Pancreas (tissue), 10 donors: ENCODE measurements around the gene SETD6. TPM values are rescaled to one million over a fixed set of nuclear protein-coding genes. Genes with fewer than 3 reads are reported as not detected.

ENCODE experiments used
- ATAC-seq, 4 donors: fragments of 200-7000 bp; cut with Tn5 transposase; one replicate each; pipeline versions ENCODE4 v1.8.0 to v1.9.1; 2020; ENCODE audit warnings: mild to moderate bottlenecking in 4 of 4, moderate library complexity in 4 of 4
- DNase-seq, 6 donors: peaks; one replicate each; pipeline ENCODE4 v3.0.0-alpha.2; 2020
- FAIRE-seq: peaks from 2 replicates; lab custom pipeline; 2012; peaks lifted over from hg19 to GRCh38; lab: Jason Lieb, UNC
- H3K27ac ChIP-seq, 4 donors: fragments of 200-600 bp; sonication (generic); 1 replicate in 3 of 4; 2 replicates in 1 of 4; pipeline versions ENCODE4 v1.5.0 to v1.8.0; 2020
- H3K27me3 ChIP-seq, 4 donors: fragments of 200-600 bp; one replicate each; pipeline ENCODE4 v1.8.0; 2021
- H3K36me3 ChIP-seq, 3 donors: fragments of 200-600 bp; sonication (generic) in 1 of 3; one replicate each; pipeline versions ENCODE4 v1.5.0 to v1.8.0; 2020 to 2021
- H3K4me1 ChIP-seq, 3 donors: fragments of 200-600 bp; one replicate each; pipeline ENCODE4 v1.8.0; 2021
- H3K4me3 ChIP-seq, 4 donors: fragments of 200-600 bp; sonication (generic) in 2 of 4; one replicate each; pipeline versions ENCODE4 v1.5.0 to v1.8.0; 2020 to 2021
- H3K9me3 ChIP-seq, 4 donors: fragments of 200-600 bp; one replicate each; pipeline ENCODE4 v1.8.0; 2021
- WGBS, 2 donors: extraction: QIAGEN DNeasy Blood & Tissue Kit; methylation state at CpG; one replicate each; pipeline ENCODE4 v1.1.7; 2013; 5-methylcytosine and 5-hydroxymethylcytosine counted together
- intact Hi-C, 3 donors: fragments of 100-400 bp; cut with DNase I; formaldehyde crosslinking; loops; one replicate each; pipeline versions ENCODE4 v1.11.1 to v1.14.2; 2022
- polyA plus RNA-seq, 2 donors: library from polyadenylated mRNA; stranded (reverse); fragments of 200-250 nt; gene quantifications; one replicate each; pipeline ENCODE4 v1.2.3, GENCODE V29; 2013
- total RNA-seq, 6 donors: library from RNA; stranded (reverse); fragmentation: NEBNext Ultra II Directional in 4 of 6; extraction: Animal tissue kit (Norgen Biotek cat#: 25700) in 4 of 6; gene quantifications; one replicate each; pipeline versions ENCODE4 v1.2.1 to v1.2.4, GENCODE V29; 2021 to 2023
- TF ChIP-seq, protein P1 (sequence below), 4 donors: fragments of 200-600 bp; sonication (generic) in 3 of 4; IDR thresholded peaks; one replicate each; pipeline versions ENCODE4 v1.5.0 to v1.8.0; 2021; ENCODE audit warnings: antibody characterized with exemption in 4 of 4
- donor health status: healthy with polysubstance abuse.
- donor health status: DM: no; HTN: no; CAD: no; lungs with moderate emphysema.
- donor health status: DM: no; HTN: no; CAD: no.
- donor health status: control.
- donor health status: control.
- donor health status: Bipolar disorder and iron deficiency.
- donor health status: DM: yes; HTN: yes; CAD: no.
- donor health status: DM: no; HTN: no; CAD: no.
- donor health status: DM: no; HTN: no; CAD: no.
- donor health status: DM: yes; HTN: yes; CAD: no.

Gene SETD6
- total and polyA plus RNA-seq, 8 donors, result 13.8 to 38.2 (median 21.1) TPM

DNA sequence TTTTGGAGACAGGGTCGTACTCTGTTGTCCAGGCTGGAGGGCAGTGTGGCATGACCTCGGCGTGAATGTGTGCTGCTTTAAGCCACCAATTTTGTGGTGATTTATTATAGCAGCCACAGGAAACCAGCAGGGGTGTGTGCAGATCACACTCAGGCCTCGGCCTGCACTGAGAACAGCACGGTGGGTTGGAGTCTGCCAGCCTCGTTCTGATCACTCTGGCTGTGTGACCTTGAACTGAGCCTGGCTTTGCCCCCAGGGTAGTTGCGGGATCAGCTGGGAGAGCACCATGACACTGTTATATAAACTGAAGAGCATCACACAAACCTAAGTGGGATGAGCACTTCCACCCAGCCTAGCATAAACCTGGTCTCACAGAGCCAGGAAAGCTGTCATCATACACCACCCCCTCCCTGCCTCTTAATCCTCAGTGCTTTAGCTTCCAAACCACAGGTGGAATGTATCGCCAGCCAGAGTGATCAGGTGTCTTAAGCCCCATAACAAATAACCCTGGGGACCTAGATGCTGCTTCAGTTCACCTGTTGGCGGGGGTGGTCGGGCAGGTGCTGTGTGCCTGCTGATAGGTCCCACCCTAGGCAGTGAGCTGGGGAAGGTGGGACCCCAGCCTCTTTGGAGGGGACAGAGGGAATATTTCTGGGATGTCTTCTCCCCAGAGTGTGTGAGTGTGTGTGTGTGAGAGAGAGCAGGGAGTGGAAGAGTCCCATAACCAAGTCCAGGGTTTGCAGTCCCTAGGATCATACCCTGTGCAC is 43.9 kb upstream of the SETD6 start:
- intact Hi-C loops, result no loop called here
- Histone ChIP-seq H3K36me3 (no peaks in the 10 kb centered on the region), H3K4me1 (no peaks in the 10 kb centered on the region), H3K27ac (no peak overlapping the region), H3K4me3 (no peak overlapping the region), H3K27me3 (peaks cover 0 to 22% (median 3%) of the 10 kb centered on the region in 4 donors), H3K9me3 (no peaks in the 10 kb centered on the region)
- 53 to 64% methylated on average over 10 of the region's 10 CpGs for WGBS, 2 donors
- no peak for ATAC-seq
- FAIRE-seq, result no peak
- no peak for DNase-seq
- TF ChIP-seq, protein P1, sequence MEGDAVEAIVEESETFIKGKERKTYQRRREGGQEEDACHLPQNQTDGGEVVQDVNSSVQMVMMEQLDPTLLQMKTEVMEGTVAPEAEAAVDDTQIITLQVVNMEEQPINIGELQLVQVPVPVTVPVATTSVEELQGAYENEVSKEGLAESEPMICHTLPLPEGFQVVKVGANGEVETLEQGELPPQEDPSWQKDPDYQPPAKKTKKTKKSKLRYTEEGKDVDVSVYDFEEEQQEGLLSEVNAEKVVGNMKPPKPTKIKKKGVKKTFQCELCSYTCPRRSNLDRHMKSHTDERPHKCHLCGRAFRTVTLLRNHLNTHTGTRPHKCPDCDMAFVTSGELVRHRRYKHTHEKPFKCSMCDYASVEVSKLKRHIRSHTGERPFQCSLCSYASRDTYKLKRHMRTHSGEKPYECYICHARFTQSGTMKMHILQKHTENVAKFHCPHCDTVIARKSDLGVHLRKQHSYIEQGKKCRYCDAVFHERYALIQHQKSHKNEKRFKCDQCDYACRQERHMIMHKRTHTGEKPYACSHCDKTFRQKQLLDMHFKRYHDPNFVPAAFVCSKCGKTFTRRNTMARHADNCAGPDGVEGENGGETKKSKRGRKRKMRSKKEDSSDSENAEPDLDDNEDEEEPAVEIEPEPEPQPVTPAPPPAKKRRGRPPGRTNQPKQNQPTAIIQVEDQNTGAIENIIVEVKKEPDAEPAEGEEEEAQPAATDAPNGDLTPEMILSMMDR (IDR thresholded peaks at IDR 0.05), result no peak

DNA sequence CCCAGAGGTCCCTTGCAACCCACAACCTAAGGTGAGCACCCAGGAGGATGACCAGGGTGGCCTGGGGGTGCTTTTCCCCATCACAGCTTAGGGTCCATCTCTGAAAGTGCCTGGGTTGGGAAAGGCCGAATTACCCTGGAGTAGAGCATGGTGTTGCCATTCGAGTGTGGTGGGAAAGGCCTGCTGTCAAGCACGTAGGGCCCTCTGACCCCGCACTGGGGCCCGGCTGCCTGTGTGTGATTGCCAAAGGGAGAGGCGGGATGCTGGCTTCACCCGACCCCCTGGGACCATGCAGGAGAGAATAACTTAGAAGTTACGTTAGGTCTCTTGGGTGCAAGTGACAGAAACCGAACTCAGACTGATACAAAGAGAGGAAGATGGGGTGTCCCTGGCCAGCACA is 43.1 kb upstream of the SETD6 start:
- Histone ChIP-seq H3K4me3 (no peak overlapping the region), H3K27ac (no peak overlapping the region), H3K27me3 (peaks cover 0 to 15% (median 1%) of the 10 kb centered on the region in 4 donors), H3K36me3 (no peaks in the 10 kb centered on the region), H3K4me1 (no peaks in the 10 kb centered on the region), H3K9me3 (no peaks in the 10 kb centered on the region)
- TF ChIP-seq, protein P1 (IDR thresholded peaks at IDR 0.05), result no peak
- WGBS, 2 donors, result 78 to 79% methylated on average over 9 of the region's 9 CpGs
- no peak for ATAC-seq
- no peak for DNase-seq
- no peak for FAIRE-seq
- intact Hi-C loops, result no loop called here

DNA sequence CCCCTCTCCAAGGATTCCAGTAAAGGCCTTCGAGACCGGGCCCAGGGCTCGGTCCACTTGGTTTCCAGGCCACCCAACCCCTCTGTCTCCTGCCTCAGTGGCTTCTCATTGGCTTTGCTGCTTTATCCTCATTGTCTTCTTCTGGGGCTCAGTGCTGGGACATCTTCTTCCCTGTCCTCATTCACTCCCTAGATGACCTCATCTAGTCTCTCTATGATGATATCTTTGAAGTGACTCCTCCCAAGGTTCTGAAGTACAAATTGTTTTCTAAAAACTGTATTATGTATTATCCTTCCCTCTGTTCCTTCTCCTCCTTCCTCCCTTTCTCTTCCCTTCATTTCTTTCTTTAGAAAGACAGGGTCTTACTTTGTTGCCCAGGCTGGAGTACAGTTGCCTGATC is 42.5 kb upstream of the SETD6 start:
- Histone ChIP-seq H3K9me3 (no peaks in the 10 kb centered on the region), H3K4me3 (no peak overlapping the region), H3K4me1 (no peaks in the 10 kb centered on the region), H3K36me3 (no peaks in the 10 kb centered on the region), H3K27ac (no peak overlapping the region), H3K27me3 (peaks cover 0 to 10% (median 1%) of the 10 kb centered on the region in 4 donors)
- no peak for DNase-seq
- no peak for FAIRE-seq
- no peak for ATAC-seq
- intact Hi-C loops, result no loop called here
- TF ChIP-seq, protein P1 (IDR thresholded peaks at IDR 0.05), result no peak
- 72 to 85% methylated on average over 3 of the region's 3 CpGs for WGBS, 2 donors

DNA sequence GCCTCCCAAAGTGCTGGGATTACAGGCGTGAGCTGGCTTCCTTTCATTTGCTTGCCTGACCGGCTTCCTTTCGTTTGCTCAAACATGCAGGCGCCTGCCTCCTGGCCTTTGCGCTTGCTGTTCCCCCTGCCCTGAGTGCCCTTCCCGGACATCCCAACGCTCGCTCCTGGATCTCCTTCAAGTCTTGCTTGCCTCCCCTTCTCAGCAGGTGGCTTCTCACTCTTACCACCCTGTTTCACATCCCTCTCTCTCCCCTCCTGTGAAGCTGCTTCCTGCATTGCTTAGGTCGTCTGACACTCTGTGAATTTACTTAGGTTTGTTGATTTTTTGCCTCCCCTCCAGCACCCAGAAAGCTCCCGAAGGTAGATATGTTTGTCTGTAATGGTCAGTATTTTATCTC is 41.0 kb upstream of the SETD6 start:
- ATAC-seq, result no peak
- 58 to 67% methylated on average over 10 of the region's 10 CpGs for WGBS, 2 donors

More for the DNA sequence above, 41.0 kb upstream of the SETD6 start:
- Histone ChIP-seq H3K9me3 (no peaks in the 10 kb centered on the region), H3K4me1 (no peaks in the 10 kb centered on the region), H3K27me3 (peaks cover 0 to 4% (median 1%) of the 10 kb centered on the region in 4 donors), H3K36me3 (no peaks in the 10 kb centered on the region), H3K27ac (no peak overlapping the region), H3K4me3 (no peak overlapping the region)
- TF ChIP-seq, protein P1 (IDR thresholded peaks at IDR 0.05), result no peak
- DNase-seq (no peak), FAIRE-seq (no peak)
- intact Hi-C loops, result no loop called here
